GM12891 (cell line): ENCODE measurements around the gene DRAP1.

ENCODE experiments used
- POLR2AphosphoS5 ChIP-seq: IDR thresholded peaks from 2 replicates; pipeline ENCODE4 v1.6.1; 2011; ENCODE audit warnings: low read depth, low read length, control low read depth
- TAF1 ChIP-seq: IDR thresholded peaks from 2 replicates; pipeline ENCODE4 v1.6.1; 2011; ENCODE audit warnings: low read depth, low read length, control low read depth

DNA sequence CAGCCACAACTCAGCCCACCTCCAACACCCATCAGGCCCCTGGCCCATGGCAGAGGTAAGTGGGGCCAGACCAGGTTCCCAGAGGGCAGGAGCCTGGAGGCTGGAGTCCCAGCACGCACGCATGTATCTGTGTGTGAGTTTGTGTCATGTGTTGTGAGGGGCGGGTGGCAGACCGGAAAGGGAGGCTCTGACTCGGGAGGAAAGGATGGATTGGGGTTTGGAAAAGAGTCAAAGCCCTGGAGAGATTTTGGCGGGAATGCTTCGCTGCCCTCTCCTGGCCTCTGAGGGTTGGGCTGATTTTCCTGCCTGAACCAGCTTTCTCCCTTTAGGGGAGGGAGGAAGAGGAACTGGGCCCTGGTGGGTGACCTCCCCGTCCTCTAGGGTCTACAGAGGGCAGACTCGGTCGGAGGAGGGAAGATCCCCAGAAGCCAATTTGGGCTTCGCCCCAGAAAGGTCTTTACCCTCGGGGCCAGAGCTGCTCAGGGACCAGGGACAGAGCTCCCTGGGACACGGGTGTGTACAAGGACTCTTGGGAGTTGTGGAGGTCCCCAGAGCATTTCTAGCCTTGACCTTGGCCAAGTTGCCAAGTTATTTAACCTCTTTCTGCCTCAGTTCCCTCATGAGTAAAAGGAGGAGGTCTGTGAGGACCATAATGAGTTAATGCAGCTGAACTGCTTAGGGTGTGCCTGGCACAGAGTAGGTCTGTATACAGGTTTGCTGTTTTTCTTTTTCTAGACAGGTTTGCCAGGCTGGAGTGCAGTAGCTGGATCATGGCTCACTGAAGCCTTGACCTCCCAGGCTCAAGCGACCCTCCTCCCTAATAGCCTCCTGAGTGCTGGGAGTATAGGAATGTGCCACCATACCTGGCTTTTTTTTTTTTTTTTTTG lies 7.3 kb upstream of the DRAP1 start:
- no peak for TF ChIP-seq TAF1
- no peak for TF ChIP-seq POLR2AphosphoS5
